Uterus (tissue), 4 donors: ENCODE measurements around the gene KRT78. TPM values are rescaled to one million over a fixed set of nuclear protein-coding genes. Genes with fewer than 3 reads are reported as not detected.
"Not testable (repeated sequence)": the region's sequence is repeated elsewhere in the genome, so short reads cannot be mapped to it uniquely, and the experiment has no call there.

Experiments
- DNase-seq, 2 donors: peaks; one replicate each; pipeline ENCODE4 v3.0.0-alpha.2; 2019 to 2020
- H3K27ac ChIP-seq, 2 donors: fragments of 200-600 bp; sonication (generic); 1 replicate in 1 of 2; 2 replicates in 1 of 2; pipeline ENCODE4 v1.5.1; 2016 to 2018
- H3K27me3 ChIP-seq, 2 donors: fragments of 200-600 bp; sonication (generic); one replicate each; pipeline ENCODE4 v1.5.1; 2018 to 2019; ENCODE audit warnings: control low read depth in 1 of 2
- H3K36me3 ChIP-seq, 2 donors: fragments of 200-600 bp; sonication (generic); one replicate each; pipeline ENCODE4 v1.5.1; 2019; ENCODE audit warnings: control low read depth in 1 of 2
- H3K4me1 ChIP-seq, 2 donors: fragments of 200-600 bp; sonication (generic); one replicate each; pipeline ENCODE4 v1.5.1; 2018 to 2019; ENCODE audit warnings: control low read depth in 1 of 2
- H3K4me3 ChIP-seq, 2 donors: fragments of 200-600 bp; sonication (generic); 1 replicate in 1 of 2; 2 replicates in 1 of 2; pipeline ENCODE4 v1.5.1; 2018 to 2019; ENCODE audit warnings: mild to moderate bottlenecking in 1 of 2
- H3K9me3 ChIP-seq, 2 donors: fragments of 200-600 bp; sonication (generic); one replicate each; pipeline ENCODE4 v1.5.1; 2019; ENCODE audit warnings: control low read depth in 1 of 2
- POLR2A ChIP-seq, 2 donors: fragments of 450-650 bp; IDR thresholded peaks; one replicate each; pipeline ENCODE4 v1.6.1; 2016; ENCODE audit warnings: antibody characterized with exemption in 2 of 2, mild to moderate bottlenecking in 1 of 2, moderate library complexity in 1 of 2
- intact Hi-C: fragments of 100-400 bp; cut with DNase I; formaldehyde crosslinking; loops from one replicate; pipeline ENCODE4 v1.15.1; 2023; ENCODE audit warnings: low total_unique reads
- total RNA-seq, 4 donors: library from RNA; depleted of rRNA in 3 of 4; stranded (reverse); fragments of >200 nt in 3 of 4; gene quantifications; one replicate each; pipeline versions ENCODE4 v1.1.0 to v1.2.4, GENCODE V29; 2014 to 2023
- TF ChIP-seq, protein P1 (sequence below), 4 experiments: fragments of 200-600 bp in 2 of 4; fragments of 450-650 bp in 2 of 4; sonication (generic) in 2 of 4; IDR thresholded peaks; one replicate each; pipeline ENCODE4 v1.5.1; 2016 to 2019; ENCODE audit warnings: antibody characterized with exemption in 4 of 4, mild to moderate bottlenecking in 2 of 4, moderate library complexity in 1 of 4
- donor health status: DM: yes; HTN: yes; CAD: no.

The KRT78 gene
- total RNA-seq, 4 donors from 2014 or later = not detected

DNA sequence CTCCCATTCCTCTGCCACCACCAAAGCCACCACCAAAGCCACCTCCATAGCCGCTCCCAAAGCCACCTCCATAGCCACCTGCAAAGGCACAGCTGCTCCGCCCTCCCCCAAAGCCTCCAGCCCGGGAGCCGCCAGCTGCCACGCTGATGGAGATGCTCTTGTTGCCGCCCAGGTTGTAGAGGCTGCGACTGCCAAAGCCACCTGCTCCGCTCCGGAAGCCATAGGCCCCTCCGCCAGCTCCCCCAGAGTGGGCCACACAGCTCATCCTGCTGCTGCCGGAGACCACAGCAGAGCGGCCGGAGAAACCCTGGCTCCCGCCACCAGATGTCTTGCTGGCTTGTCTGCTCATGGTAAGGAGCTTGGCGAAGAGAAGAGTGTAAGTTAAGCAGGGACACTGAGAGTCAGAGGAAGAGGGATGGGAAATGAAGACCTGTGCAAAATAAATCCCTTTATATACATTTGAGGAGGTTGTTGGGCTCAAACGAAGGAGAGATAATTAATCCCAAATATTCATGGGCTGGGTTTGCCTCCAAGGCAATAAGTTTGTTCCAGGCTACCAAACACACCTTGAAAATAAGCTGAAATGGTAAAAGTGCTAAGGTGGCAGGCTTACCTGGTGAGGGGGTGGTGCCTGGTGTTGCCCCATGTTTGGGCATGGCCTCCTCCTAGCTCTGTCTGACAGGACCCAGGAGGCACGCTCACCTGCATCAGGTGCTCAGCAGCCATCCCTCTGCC is 52.9 kb downstream of the KRT78 start, which contains the start of gene KRT3:
Gene KRT3, minus strand, starts transcription at position 424 of the 735 bp plus-strand sequence. Its CDS starts 75 bp downstream, at position 349.
- Histone ChIP-seq H3K36me3 (no peaks in the 10 kb centered on the region), H3K4me3 (no peak within 1 kb of the TSS), H3K4me1 (no peaks in the 10 kb centered on the region), H3K9me3 (no peaks in the 10 kb centered on the region), H3K27me3 (no peaks in the 10 kb centered on the region), H3K27ac (no peak within 1 kb of the TSS)
- no peak for TF ChIP-seq POLR2A (IDR thresholded peaks at IDR 0.05)
- TF ChIP-seq, protein P1, sequence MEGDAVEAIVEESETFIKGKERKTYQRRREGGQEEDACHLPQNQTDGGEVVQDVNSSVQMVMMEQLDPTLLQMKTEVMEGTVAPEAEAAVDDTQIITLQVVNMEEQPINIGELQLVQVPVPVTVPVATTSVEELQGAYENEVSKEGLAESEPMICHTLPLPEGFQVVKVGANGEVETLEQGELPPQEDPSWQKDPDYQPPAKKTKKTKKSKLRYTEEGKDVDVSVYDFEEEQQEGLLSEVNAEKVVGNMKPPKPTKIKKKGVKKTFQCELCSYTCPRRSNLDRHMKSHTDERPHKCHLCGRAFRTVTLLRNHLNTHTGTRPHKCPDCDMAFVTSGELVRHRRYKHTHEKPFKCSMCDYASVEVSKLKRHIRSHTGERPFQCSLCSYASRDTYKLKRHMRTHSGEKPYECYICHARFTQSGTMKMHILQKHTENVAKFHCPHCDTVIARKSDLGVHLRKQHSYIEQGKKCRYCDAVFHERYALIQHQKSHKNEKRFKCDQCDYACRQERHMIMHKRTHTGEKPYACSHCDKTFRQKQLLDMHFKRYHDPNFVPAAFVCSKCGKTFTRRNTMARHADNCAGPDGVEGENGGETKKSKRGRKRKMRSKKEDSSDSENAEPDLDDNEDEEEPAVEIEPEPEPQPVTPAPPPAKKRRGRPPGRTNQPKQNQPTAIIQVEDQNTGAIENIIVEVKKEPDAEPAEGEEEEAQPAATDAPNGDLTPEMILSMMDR (IDR thresholded peaks at IDR 0.05) = no peak
- intact Hi-C loops = no loop called here
- DNase-seq = no peak

DNA sequence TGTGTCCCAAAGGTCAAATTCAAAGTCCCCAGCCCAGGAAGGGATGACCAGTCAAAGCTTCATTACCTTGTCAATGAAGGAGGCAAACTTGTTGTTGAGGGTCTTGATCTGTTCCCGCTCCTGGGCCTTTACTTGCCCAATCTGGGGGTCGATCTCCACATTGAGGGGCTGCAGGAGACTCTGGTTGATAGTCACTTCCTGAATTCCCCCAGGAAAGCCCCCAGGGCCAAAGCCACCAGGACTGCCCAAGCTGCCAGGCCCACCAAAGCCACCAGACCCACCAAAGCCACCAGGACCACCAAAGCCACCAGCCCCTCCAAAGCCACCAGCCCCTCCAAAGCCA is 53.5 kb downstream of the KRT78 start:
- H3K27ac ChIP-seq, DNase-seq, intact Hi-C loops, H3K4me1 ChIP-seq, H3K36me3 ChIP-seq, H3K27me3 ChIP-seq, H3K9me3 ChIP-seq, H3K4me3 ChIP-seq: not testable (repeated sequence)

DNA sequence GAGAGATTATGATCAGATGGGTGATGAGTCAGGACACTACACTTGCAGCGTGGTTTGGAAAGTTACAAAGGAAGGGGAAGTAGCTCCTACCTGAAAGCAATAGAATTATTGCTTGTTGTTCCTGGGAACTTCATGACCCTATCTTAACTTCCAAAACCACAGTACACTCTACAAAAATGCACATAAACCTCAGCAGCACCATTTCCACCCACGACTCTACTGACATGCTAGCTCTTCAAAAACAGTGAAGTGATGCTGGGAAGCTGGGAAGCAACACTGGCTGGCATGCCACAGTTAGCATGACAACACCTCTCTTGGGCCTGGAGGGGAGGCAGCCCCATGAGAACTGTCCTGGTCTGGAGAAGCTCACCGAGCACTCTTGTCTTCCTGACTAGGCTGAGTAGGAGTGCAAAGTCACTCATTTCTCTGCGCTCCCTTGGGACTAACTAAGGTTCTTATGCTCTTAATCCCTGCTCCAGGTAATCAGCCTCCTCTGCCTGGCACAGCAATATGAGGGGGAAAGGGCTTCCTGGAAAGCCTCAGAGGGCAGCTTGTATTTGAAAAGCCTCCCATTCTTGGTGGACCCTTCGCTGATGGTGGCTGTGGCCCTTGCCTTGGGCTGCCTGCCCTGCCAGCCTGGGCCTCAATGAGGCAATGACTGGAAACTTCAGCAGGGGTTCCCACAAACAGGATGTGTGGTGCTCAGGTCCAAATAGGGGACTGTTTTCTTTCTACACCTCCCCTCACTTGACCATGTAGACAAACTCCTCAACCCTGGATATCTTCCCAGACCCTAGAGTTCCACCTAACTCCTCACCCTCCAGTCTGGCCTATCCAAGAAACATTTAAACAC is 54.1 kb downstream of the KRT78 start:
- Histone ChIP-seq H3K4me1 (no peaks in the 10 kb centered on the region), H3K36me3 (no peaks in the 10 kb centered on the region), H3K9me3 (no peaks in the 10 kb centered on the region), H3K27ac (no peak overlapping the region), H3K27me3 (no peaks in the 10 kb centered on the region), H3K4me3 (no peak overlapping the region)
- no peak for DNase-seq
- intact Hi-C loops = no loop called here
- TF ChIP-seq, protein P1 (IDR thresholded peaks at IDR 0.05) = no peak
- no peak for TF ChIP-seq POLR2A (IDR thresholded peaks at IDR 0.05)

DNA sequence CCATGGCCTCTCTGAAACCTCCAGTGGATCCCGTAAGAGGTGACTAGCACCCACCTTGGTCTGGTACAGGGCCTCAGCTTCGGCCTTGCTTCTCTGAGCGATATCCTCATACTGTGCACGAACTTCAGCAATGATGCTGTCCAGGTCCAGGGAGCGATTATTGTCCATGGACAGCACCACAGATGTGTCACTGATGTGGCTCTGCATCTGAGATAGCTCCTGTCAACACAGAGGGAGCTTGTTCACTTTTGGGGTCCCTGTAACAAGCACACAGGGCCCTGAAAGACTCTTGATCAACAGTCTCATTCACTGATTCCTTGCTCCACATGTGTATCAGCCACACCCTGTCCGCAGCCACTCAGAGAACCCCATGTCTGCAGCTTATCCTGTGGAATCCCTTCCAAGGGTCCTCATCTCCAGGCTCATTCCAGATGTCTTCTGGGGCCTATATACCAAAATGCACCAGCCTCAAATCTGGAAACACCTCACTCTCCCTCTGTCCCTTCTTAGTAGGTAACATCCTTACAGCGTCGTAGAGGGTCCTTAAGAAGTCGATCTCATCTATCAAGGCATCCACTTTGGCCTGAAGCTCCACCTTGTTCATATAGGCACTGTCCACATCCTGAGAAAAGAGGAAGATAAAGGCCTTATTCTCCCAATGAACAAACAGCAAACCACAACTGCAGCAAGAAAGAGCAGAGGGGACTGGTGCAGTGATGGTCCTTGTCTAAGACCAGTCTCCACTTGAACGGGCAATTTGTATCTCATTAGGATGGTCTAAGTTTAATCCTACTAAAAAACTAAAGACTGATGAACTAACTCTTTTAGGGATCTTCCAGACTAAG is 56.4 kb downstream of the KRT78 start:
- Histone ChIP-seq H3K9me3 (no peaks in the 10 kb centered on the region), H3K4me3 (no peak overlapping the region), H3K27me3 (no peaks in the 10 kb centered on the region), H3K27ac (no peak overlapping the region), H3K4me1 (no peaks in the 10 kb centered on the region), H3K36me3 (no peaks in the 10 kb centered on the region)
- intact Hi-C loops = no loop called here
- no peak for DNase-seq
- TF ChIP-seq POLR2A (IDR thresholded peaks at IDR 0.05) = no peak
- TF ChIP-seq, protein P1 (IDR thresholded peaks at IDR 0.05) = no peak

DNA sequence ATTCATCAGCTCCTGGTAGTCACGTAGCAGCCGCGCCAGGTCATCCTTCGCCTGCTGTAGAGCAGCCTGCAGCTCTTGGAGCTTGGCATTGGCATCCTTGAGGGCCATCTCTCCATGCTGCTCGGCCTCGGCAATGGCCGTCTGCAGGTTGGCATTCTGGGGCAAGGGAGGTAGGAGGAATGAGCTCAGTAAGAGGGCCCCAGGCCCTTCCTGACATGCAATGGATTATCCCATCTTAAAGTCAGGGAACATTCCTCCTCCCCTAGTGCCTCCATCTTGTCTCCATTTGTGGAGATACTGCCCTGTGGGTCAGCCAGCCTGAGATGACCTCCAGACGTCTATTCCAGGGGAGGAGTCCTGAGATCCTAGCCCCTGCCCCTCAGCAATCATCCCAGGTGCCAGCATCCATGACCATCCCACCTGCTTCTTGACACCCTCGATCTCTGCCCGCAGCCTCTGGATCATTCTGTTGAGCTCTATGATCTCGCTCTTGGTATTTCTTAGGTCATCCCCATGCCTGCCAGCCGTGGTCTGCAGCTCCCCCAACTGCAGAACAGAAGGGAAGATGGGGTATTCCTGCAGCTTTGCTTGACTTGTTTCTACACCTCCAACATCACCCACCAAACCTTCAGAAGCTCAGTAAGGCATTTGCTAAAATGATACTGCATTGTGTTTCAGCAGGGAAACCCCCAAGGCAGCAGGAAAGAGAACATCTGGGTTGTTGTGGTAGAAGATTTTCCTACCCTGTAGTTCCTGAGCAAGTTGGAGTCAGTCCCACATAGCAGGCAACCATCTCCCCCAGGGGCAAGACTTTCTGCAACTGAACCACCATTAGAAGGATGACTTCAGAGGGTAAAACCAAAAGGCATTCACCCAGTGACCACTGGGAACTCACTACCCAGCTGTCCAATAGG is 57.3 kb downstream of the KRT78 start:
- no peaks in the 10 kb centered on the region for H3K9me3 ChIP-seq
- no peaks in the 10 kb centered on the region for H3K36me3 ChIP-seq
- no peaks in the 10 kb centered on the region for H3K27me3 ChIP-seq
- H3K4me1 ChIP-seq = no peaks in the 10 kb centered on the region
- DNase-seq = no peak
- no peak overlapping the region for H3K27ac ChIP-seq
- TF ChIP-seq, protein P1 (IDR thresholded peaks at IDR 0.05) = no peak
- no peak for TF ChIP-seq POLR2A (IDR thresholded peaks at IDR 0.05)
- no peak overlapping the region for H3K4me3 ChIP-seq
- intact Hi-C loops = no loop called here
